ENCODE results near the gene IFNW1.
"Not testable (repeated sequence)": the region's sequence is repeated elsewhere in the genome, so short reads cannot be mapped to it uniquely, and the experiment has no call there.

IFNW1 gene

DNA sequence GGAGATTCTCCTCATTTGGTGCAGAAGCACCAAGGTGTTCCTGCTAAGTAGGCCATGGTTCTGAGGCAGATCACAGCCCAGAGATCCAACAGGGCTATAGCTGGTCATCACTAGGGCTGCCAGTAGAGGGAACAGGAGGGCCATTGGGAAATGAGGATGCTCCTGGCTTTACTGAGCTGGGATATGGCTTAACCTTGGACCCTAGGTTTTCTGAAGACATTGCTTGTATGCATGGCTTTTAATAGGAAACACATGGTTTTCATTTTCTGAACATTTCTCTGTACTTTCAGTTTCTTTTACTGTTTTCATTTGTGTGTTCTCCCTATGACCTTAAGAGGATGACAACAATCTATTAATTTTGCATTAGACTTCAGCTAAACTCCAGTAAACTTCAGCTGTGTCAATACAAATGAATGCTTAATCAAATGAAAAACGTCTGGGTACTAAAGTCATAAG lies at the start of gene IFNW1:
Gene IFNW1 (minus strand): TSS at position 406 of the 456 bp plus-strand sequence. CDS start 262 bp downstream, at position 144.
- DNase-seq: no peak

DNA sequence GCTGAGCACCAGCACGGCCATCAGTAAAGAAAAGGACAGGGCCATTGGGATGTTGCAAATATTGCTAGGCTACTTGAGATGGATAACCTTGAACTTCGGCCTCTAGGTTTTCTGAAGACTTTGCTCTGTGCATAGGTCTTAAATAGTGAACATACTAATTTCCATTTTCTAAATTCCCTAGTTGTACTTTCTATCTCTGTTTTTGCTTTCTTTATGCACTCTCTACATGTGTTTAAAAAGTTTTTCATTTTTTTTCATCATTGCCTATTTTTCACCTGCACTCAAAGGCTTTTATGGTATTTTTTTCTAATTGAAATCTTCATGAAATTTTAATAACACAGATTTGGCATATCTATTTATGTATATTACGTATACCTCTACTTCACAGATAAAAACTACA lies 45.9 kb upstream of the IFNW1 start, which contains the start of gene IFNA4:
Gene IFNA4 (minus strand): TSS at position 101 of the 400 bp plus-strand sequence. CDS start 56 bp downstream, at position 45.
- DNase-seq: not testable (repeated sequence)

DNA sequence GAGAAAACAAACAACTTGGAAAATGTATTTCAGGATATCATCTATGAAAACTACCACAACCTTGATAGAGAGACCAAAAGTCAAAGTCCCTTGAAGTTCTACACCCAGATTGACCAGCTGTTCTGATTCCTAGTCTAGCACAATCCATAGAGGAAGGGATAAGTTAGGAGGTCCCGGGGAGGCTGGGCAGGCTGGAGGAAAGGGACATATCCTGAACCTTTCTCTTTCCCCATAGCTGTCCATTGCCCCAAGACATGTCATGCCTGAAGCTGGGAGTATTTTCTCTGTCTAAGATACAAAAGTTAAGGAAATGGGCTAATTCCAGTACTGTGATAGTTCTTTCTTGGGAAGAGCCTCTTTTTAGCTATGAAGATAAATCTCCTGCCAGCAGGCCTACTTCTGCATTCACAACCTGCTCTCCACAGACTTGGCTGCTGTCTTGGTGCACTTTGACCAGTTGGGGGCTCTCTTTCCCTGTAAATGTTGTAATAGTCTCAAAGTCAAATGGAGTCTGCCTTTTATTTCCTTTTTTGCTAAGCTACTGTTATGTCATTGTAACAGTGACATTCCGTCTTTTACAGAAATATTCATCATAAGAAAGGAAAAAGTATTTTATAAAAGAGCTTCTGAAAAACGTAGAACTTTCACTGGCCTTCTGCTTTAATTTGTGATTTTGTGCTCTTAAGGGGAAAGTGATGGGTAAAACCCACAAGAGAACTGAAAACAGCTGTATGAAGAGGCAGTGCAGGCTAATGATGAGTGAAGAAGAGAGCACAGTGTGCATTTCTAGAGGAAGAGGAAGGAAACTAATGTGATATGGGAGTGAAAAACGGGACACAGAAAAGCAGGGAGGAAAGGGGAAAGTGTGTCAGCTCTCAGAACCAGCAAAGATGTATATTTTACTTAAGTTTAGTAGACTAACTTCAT lies 41.4 kb upstream of the IFNW1 start:
- DNase-seq: peak in 3 of 56 donors; percentile 1 to 7 (median 2)

DNA sequence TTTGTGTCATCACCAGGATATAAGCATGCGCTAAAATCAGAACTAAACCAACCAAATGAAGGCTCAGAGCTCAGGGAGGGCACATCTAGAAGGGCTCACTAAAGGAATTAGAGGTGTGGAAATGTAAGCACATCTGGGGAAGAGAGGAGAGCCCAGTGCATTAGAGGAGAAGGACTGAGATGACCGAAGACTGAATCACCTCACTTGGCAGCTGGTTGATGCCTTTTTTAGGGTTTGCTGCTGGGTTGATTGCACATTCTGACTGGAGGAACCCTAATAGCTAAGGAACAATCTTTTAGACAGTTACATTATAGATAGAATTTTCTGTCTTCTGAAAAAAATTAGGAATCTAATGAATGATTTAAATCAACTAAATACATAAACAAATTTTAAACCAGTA lies 33.0 kb upstream of the IFNW1 start:
- no peak for DNase-seq

DNA sequence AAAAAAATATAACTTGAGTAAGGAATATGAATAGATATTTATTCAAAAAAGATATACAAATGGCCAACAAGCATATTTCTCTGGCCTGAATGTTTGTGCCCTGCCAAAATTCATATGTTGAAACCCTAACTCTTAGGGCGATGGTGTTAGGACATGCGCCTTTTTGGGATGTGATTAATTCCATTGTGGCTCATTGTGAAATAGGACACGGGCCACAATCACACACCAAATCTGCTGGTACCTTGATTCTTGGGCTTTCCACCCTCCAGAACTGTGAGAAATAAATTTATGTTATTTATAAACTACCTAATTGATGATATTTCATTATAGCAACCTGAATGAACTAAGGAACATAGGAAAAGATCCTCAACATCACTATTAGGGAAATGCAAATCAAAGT lies 30.5 kb upstream of the IFNW1 start:
- DNase-seq: no peak

DNA sequence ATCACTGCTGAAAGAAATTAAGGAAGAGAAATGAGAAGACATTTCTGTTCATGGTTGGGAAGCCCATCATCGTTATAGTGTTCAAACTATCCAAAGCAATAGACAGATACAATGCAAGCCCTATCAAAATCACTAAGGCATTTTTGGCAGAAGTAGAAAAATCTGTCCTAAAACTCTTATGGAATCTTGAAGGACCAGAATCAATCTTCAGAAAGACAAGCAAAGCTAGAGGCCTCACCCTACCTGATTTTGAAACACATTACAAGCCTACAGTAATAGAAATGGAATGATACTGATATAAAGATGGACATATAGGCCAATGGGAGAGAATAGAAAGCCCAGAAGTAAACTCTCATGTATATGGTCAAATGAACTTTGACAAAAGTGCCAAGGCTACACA lies 29.7 kb upstream of the IFNW1 start:
- DNase-seq: no peak

DNA sequence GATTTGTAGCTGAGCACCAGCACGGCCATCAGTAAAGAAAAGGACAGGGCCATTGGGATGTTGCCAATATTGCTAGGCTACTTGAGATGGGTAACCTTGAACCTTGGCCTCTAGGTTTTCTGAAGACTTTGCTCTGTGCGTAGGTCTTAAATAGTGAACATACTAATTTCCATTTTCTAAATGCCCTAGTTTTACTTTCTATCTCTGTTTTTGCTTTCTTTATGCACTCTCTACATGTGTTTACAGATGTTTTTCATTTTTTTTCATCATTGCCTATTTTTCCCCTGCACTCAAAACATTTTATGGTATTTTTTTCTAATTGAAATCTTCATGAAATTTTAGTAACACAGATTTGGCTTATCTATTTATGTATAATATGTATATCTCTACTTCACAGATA lies 24.9 kb upstream of the IFNW1 start, which contains the start of gene IFNA21:
Gene IFNA21 (minus strand): TSS at position 101 of the 400 bp plus-strand sequence. CDS start 48 bp downstream, at position 53.
- DNase-seq: not testable (repeated sequence)

DNA sequence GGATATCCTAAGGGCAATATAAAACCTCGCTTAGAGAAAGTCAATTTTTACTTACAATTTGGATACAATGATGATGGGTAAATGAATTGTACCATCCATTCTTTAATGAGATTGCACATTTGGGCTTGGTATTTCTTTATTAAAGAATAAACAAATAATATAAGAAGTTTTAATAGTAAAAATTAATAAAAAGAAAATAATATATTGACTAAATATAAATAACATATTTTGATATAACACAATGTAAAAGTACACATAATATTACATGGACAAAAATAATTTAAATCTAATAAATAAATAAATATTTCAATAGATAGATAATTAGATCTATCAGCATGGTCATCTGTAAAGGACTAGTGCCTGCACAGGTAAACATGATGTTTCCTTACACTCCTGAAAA lies 23.9 kb upstream of the IFNW1 start:
- no peak for DNase-seq

DNA sequence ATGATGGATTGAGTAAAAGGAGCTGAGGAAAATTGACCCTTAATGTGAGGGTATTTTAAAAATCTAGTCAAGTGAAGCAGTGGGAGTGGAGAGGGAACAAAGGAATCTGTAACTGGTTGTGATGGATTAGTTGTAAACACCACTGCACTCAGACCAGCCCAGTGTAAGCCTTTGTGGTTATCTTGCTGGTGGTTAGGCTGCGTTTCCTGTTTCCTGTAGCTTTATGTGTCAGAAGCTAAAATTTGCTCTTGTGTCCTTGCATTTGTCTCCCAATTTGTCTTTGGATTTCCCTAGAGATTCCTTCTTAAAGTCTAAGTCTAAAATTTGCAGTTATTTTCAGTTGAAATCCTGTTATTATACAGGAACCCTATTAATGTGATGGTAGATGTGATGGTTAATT lies 18.5 kb upstream of the IFNW1 start:
- no peak for DNase-seq

DNA sequence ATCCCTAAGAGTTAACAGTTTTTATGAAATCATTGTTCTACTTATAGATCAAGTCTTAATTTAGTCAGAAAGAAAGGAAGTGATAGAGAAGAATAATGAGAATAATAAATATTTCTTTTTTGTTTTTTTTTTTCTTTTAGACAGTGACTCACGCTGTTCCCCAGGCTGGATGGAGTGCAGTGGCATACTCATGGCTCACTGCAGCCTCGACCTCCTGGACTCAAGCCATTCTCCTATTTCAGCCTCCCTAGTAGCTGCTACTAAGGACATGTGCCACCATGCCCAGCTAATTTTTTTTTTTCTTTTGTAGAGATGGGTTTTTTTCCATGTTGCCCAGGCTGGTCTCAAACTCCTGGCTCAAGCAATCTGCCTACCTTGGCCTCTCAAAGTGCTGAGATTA lies 13.9 kb upstream of the IFNW1 start:
- no peak for DNase-seq

DNA sequence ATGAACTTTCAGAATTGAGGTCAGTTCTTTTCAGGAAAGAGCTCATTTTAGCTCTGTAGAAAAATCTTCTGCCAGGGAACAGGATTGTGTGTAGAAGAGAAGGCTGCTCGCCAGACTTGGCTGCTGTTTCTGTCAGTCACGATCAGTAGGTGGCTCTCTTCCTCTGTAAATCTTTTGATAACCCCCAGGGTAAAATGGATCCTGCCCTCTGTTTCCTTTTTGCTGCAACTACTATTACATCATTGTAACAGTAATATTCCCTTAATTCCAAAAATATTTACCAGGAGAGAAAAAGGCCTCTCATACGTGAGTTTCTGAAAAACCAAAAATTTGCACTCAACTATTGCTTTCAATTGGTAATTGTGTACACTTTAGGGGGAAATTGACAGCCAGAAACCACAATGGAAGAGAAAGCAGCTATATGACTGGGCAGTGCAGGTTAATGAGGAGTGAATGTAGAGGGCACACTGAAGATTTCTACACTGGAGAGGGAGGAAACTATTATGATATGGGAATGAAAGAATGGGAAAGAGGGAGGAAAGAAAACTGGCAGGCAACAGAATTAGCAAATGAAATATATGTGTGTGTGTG lies 12.5 kb upstream of the IFNW1 start:
- peak in 2 of 56 donors; percentile 13 to 14 for DNase-seq

DNA sequence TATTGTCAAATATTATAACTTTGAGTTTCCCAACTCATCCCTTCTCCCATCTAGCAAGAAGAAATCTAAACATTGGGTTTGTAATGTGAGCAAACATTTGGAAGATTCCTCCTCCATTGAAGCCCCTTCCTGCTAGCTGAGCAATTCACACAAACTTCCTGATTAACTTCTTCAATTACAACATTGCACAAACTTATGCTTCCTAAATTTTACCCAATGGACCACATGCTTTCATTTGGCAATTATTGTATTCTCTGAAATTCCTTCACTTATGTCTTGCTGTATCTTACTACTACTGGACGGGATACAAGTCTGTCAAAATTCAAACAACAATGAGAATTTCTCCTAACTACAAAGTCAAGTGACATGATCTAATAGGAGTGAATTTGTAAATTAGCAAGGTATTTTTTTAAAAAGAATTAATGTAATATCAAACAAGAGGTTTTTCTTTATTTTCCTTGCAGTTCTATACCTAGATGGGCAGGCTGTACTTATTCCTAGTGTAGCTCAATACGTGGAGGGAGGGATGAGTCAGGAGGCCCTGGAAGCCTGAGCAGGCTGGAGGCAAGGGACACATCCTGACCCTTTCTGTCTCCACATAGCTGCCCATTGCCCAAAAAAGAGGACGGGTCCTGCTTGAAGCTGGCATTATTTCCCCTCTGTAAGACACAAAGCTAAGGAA lies 11.8 kb upstream of the IFNW1 start:
- no peak for DNase-seq

DNA sequence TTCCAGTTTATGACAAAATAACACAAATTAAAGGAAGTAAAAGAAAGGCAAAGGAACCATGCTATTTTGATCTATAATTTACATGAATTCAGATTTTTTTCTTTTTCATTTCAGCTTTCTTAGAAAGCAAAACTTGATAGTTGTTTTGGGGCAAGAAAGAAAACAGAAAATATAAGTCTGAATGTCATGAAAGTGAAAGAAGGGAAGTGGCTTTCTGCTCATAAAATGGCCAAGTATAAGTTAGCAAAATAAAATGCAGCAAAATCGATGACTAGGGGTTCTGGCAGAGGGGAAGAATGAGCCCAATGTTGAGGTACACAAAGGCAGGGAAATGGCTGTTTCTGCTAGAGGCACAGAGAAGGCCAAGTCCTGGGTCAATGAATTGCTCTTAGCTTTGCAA lies 3.0 kb upstream of the IFNW1 start:
- no peak for DNase-seq

DNA sequence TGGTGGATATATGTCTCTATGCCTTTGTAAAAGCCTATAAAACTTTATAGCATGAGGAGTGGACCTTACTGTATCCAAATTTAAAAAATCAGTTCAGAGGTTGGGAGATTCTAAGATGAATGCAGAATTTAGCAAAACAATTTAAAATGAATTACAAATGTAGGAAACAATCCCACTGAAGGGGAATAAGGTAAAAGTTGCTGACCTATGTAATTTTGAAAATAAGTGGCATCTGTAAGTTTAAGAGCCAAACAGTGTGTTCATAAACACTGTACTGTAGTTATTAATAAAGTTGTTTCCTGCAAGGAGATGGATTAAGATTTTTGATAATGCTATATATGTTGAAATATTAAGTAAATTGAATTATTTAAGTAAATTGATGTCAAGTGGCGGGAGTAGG lies 4.6 kb downstream of the IFNW1 start:
- no peak for DNase-seq

DNA sequence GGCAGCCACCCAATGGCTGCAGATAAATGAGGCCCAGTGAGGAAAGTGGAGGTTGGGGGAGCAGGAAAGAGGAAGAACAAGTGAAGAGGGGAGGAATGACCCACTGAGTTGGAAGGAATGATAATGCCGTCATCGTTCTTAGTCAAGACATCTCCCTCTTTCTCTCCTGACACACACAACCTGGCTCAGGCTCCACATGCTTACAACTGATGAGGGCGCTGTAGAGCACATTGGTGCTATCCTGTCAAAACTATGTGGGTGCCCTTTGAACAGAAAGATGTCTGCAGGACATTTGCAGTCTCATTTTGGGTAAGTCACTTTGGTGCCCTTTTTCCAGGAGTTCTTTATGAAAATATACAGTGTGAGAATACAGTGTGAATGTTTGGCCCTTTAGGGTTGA lies 5.9 kb downstream of the IFNW1 start:
- no peak for DNase-seq

DNA sequence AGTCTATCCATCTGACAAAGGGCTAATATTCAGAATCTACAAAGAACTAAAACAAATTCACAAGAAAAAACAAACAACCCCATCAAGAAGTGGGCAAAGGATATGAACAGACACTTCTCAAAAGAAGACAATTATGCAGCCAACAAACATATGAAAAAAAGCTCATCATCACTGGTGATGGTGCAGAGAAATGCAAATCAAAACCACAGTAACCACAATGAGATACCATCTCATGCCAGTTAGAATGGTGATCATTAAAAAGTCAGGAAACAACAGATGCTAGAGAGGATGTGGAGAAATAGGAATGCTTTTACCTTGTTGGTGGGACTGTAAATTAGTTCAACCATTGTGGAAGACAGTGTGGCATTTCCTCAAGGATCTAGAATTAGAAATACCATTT lies 13.4 kb downstream of the IFNW1 start:
- not testable (repeated sequence) for DNase-seq

DNA sequence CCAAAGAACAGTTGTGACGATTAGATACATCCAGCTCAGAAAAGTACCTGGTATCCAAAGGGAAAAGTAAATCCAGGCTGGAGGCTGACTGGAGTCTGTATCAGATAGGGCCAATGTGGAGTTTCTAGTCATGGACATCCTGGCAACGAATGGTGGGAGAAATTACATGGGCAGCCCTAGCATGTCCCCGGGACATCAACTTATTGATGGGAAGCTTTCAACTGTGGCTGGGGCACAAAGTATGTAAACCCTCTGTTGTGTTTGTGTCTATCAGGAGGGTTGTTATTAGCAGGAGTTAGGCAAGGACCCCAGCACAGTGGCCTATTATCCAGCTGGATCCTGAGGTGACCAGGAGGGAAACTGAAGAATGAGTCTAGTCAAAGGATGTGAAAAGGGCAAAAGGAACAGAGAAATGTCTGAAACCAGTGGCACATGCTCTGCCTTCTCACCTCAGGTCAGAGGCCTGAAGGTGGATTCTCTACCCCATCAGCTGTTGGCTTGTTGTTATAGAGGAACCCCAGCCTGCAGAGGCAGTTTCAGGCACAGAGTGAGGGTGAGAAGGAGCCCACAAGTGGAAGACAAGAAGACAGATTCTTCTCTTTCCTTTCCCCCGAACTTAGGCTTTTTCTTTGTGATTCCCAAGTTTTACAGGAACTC lies 19.9 kb downstream of the IFNW1 start:
- no peak for DNase-seq

DNA sequence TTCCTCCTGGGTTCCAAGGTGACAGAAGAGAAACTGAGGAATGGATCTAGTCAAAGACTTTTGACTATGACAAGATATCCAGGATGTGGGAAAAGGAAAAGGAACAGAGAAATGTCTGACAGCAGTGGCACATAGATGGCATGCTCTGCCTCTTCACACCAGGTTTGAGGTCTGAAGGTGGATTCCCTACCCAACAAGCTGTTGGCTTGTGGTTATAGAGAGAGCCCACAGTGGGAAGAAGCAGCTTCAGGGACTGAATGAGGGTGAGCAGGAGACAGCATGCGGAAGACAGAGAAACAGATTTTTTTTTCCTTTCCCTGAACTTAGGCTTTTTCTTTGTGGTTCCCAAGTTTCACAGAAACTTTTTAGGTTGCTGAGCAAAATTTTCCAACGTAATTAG lies 20.6 kb downstream of the IFNW1 start:
- DNase-seq: no peak

DNA sequence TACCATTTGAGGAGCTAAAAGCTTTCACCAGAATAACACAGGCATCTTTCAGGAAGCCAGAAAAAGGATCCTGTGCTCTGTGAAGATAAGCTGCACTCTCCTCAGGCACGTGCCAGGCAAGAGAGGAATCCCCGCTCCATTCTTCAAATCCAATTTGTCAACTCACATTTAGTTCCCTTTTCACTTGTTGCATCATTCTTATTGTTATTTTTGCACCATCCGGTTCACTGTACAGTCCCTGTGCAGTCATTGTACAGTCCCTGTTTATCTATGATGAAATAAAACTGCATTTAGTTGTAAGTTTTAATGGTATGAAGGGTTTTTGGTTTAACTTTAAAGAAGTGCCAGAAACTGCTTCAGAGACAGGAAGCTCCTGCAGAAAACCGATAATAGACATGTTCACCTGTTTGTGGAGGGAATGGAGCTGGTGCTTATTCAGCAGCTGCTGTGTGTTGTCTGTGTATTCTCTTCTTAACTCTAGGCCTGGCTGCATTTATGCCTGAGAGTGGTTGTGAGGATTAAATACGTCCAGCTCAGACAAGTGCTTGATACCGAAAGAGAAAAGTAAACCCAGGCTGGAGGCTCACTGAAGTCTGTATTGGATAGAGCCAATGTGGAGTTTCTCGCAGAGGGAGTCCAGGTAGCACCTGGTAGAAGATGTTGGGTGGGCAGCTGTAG lies 22.4 kb downstream of the IFNW1 start:
- no peak for DNase-seq

DNA sequence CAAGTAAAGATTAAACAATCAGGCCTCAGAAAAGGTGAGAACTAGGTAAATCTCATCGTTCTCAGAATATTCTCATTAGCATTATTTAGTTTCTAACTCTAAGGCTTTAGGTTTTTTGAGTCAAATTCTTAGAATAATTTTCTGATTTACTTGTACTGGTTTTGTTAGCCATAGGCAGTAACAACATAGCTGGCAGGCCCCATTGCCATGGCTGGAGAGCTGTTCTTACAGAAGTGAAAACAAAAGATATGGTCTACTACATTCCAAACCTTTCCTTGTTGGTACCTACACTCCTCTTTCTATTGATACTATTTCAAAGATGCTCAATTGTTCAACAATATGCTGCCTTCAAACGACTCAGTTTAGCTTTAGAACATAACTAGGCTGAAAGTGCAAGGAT lies 27.3 kb downstream of the IFNW1 start:
- DNase-seq: no peak

Measured in amygdala (tissue), 56 donors.